Measurements from ENCODE around the gene TNRC6B.

DNA sequence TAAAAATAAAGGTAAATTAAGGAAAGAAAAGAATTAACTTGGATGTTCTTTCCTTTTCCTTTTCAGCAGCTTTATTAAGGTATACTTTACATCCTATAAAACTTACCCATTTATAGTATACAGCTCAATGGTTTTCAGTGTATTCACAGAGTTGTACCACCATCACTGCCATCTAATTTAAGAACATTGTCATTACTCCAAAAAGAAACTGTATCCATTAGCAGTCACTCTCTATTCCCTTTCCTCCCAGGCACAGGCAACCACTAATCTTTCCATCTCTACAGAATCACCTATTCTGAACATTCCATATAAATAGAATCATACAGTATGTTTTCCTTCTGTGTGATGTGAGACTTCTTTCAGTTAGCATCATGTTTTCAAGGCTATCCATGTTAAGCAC, 38.9 kb upstream of the TNRC6B start:
- TF ChIP-seq, protein P1, sequence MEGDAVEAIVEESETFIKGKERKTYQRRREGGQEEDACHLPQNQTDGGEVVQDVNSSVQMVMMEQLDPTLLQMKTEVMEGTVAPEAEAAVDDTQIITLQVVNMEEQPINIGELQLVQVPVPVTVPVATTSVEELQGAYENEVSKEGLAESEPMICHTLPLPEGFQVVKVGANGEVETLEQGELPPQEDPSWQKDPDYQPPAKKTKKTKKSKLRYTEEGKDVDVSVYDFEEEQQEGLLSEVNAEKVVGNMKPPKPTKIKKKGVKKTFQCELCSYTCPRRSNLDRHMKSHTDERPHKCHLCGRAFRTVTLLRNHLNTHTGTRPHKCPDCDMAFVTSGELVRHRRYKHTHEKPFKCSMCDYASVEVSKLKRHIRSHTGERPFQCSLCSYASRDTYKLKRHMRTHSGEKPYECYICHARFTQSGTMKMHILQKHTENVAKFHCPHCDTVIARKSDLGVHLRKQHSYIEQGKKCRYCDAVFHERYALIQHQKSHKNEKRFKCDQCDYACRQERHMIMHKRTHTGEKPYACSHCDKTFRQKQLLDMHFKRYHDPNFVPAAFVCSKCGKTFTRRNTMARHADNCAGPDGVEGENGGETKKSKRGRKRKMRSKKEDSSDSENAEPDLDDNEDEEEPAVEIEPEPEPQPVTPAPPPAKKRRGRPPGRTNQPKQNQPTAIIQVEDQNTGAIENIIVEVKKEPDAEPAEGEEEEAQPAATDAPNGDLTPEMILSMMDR (conservative IDR thresholded peaks at IDR 0.05; ENCODE audit: low read length): no peak
- no peak for TF ChIP-seq EZH2phosphoT487 (IDR thresholded peaks at IDR 0.05; ENCODE audit: borderline replicate concordance, low read depth, low read length)

Measured in OCI-LY7 (cell line).